Measurements from ENCODE around the gene GPATCH2.
"Not testable (repeated sequence)": the region's sequence is repeated elsewhere in the genome, so short reads cannot be mapped to it uniquely, and the experiment has no call there.

Gene GPATCH2

DNA sequence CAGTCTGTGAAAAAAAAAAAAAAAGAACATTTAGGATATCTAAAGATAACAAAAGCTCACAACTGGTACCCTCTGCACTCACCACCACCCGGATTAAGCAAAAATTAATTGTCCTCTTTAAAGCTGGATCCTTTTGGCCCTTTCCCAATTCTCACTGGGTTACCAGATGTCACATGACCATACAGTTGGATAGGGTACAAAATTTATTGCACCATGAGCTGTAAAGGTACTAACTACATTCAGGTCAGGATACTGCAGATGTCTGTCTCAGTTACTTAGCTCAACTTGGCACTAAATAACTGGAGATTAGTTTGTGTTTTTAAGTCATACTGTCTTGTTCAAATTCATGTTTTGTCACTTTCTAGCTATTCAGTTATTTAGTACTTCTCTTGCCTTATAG, 96.3 kb downstream of the GPATCH2 start:
- TF ChIP-seq, protein P1, sequence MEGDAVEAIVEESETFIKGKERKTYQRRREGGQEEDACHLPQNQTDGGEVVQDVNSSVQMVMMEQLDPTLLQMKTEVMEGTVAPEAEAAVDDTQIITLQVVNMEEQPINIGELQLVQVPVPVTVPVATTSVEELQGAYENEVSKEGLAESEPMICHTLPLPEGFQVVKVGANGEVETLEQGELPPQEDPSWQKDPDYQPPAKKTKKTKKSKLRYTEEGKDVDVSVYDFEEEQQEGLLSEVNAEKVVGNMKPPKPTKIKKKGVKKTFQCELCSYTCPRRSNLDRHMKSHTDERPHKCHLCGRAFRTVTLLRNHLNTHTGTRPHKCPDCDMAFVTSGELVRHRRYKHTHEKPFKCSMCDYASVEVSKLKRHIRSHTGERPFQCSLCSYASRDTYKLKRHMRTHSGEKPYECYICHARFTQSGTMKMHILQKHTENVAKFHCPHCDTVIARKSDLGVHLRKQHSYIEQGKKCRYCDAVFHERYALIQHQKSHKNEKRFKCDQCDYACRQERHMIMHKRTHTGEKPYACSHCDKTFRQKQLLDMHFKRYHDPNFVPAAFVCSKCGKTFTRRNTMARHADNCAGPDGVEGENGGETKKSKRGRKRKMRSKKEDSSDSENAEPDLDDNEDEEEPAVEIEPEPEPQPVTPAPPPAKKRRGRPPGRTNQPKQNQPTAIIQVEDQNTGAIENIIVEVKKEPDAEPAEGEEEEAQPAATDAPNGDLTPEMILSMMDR (IDR thresholded peaks at IDR 0.05; ENCODE audit: low read length, missing control alignments), result no peak
- peak; percentile 53 for DNase-seq (ENCODE audit: low read depth)

DNA sequence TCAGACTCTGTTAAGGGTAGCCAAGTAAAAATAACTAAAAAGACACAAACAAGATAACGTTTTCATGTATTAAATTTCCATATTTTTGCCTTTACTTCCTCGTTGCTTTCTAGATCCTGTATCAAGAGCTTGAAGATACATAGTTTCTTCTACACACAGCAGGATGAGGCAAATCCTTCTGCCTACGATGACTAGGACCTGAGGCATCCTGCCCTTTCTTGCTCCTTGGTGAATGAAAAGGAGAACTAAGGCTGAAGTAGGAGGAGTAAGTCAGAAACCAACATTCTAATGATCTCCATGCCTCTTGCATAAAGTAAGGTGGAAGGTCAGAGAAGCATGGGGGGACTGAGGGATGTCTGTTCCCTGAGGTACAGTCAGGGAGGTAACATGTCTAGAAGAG, 102.6 kb downstream of the GPATCH2 start:
- TF ChIP-seq, protein P1 (IDR thresholded peaks at IDR 0.05; ENCODE audit: low read length, missing control alignments), result no peak
- no peak overlapping the region for H3K4me3 ChIP-seq (replicated peaks; ENCODE audit: low read depth, low read length)
- peak; percentile 29 for DNase-seq (ENCODE audit: low read depth)

More for the DNA sequence above, 96.3 kb downstream of the GPATCH2 start:
- no peak overlapping the region for H3K4me3 ChIP-seq (replicated peaks; ENCODE audit: low read depth, low read length)

DNA sequence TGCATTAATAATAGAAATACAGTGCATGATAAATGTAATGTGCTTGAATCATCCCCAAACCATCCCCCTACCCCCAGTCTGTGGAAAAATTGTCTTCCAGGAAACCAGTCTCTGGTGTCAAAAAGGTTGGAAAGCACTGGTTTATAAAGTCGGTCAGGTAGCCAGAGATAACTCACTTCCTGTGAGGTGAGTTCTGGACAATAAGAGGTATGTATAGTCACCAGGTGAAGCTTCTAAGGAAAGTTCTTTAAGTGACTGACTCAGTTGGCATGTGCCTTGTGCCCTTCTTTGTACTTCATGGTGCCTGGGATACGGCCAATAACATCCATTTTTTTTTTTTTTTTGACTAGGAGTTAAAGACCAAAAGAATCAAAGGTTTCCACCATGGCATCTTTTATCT, 103.7 kb downstream of the GPATCH2 start:
- no peak overlapping the region for H3K4me3 ChIP-seq (replicated peaks; ENCODE audit: low read depth, low read length)
- TF ChIP-seq, protein P1 (IDR thresholded peaks at IDR 0.05; ENCODE audit: low read length, missing control alignments), result no peak
- DNase-seq (ENCODE audit: low read depth), result no peak

DNA sequence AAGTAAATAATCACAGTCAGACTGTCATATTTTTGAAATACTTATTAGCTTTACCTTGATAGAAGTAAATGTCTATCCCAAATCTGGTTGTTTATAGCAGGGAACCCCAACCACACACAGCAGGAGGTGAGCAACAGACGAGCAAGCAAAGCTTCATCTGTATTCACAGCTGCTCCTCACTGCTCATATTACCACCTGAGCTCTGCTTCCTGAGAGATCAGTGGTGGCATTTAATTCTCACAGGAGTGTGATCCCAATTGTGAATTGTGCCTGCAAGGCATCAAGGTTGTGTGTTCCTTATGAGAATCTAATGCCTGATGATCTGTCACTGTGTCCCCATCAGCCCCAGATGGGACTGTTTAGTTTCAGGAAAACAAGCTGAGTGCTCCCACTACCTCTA, 104.3 kb downstream of the GPATCH2 start:
- TF ChIP-seq, protein P1 (IDR thresholded peaks at IDR 0.05; ENCODE audit: low read length, missing control alignments), result no peak
- DNase-seq (ENCODE audit: low read depth), result no peak
- no peak overlapping the region for H3K4me3 ChIP-seq (replicated peaks; ENCODE audit: low read depth, low read length)

DNA sequence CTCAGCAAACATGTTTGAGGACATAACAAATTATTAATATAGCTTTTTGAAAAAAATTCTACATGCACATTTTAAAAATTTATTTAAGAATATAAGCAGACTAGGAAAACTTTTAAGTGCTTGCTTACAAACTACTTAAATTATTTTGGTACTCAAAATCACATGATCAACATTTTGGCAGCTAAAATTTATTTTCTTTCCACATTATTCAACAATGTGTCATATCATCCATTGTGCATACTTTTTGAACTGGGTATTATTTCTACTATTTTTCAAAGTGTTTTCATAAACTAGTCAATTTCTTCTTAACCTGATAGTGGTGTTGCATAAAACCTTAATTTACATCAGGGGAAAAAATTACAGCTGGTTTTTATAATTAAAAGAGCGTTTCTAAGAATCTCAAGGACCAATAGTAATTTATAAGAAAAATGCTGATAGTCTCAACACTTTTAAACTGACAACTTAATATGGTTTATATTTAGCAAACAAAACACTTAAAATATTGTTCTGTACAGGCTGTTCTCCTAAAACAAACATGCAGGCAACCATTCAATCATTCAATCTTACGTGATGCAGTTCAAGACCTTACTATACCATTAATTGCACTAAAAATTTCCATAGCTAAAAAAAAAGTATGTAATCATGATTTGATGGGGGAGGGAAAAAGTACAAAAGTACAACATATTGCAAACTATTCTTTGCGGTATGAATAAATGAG, 105.0 kb downstream of the GPATCH2 start:
- DNase-seq (ENCODE audit: low read depth), result peak; percentile 60
- H3K4me3 ChIP-seq (replicated peaks; ENCODE audit: low read depth, low read length), result no peak overlapping the region

DNA sequence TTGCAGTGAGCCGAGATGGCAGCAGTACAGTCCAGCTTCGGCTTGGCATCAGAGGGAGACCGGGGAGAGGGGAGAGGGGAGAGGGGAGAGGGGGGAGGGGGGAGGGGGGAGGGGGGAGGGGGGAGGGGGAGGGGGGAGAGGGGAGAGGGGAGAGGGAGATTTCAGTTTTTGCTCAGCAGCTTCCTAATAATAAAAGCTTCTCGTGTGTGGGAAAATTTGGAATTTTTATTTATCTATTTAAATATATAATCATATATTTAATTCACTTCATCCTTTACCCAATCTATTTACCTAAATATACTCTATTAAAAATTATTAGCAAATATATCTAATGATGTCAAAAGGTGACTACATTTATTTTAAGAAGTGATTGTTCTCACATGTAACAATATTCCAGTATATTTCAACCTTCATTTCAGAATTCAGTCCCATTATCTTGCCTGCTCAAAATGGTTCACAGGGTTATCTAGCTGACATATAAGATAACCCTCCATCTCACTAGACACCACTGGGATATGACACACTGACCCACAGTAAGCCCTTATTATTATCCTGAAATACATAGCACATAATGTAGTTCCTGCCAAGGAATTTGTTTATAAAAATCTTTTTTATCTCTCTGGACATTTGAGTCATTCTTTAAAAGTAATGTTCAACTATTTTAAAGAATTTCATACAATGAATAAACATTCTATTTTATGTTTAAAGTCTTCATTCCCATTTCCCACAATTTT, 105.9 kb downstream of the GPATCH2 start:
- H3K4me3 ChIP-seq (replicated peaks; ENCODE audit: low read depth, low read length), result no peak overlapping the region
- peak; percentile 52 for DNase-seq (ENCODE audit: low read depth)
- TF ChIP-seq, protein P1 (IDR thresholded peaks at IDR 0.05; ENCODE audit: low read length, missing control alignments), result no peak

More for the DNA sequence above, 105.0 kb downstream of the GPATCH2 start:
- TF ChIP-seq, protein P1 (IDR thresholded peaks at IDR 0.05; ENCODE audit: low read length, missing control alignments), result no peak

DNA sequence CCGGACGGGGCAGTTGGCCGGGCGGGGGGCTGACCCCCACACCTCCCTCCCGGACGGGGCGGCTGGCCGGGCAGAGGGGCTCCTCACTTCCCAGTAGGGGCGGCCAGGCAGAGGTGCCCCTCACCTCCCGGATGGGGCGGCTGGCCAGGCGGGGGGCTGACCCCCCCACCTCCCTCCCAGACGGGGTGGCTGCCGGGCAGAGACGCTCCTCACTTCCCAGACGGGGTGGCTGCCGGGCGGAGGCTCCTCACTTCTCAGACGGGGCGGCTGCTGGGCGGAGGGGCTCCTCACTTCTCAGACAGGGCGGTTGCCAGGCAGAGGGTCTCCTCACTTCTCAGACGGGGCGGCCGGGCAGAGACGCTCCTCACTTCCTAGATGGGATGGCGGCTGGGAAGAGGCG, 107.0 kb downstream of the GPATCH2 start:
- not testable (repeated sequence) for H3K4me3 ChIP-seq (replicated peaks; ENCODE audit: low read depth, low read length); DNase-seq (ENCODE audit: low read depth)
